K562 treated with DMSO at 1 percent for 12 hours (cell line): ENCODE results near the gene IDH3B. TPM values are rescaled to one million over a fixed set of nuclear protein-coding genes. Genes with fewer than 3 reads are reported as not detected.

Experiments
- total RNA-seq: library from RNA; unstranded; fragments of 300-600 nt; gene quantifications from 2 replicates; pipeline ENCODE4 v1.2.3, GENCODE V29; 2022; ENCODE audit not compliant: insufficient read depth

Gene IDH3B
- 84.6 and 85.4 TPM in 2 replicates for total RNA-seq

GRCh38 chr20:2663887-2664719 lies at the start of gene IDH3B:
Gene IDH3B (minus strand): TSS chr20:2664216. CDS start chr20:2664188, 28 bp downstream.

GRCh38 chr20:2692036-2692885 lies 28.2 kb upstream of the IDH3B start, which contains the start of gene EBF4:
Gene EBF4 (plus strand): TSS chr20:2692780. CDS start chr20:2693646, 866 bp downstream.

GRCh38 chr20:2651772-2652723 lies 12.0 kb downstream of the IDH3B start, which contains the start of gene NOP56:
Gene NOP56 (plus strand): TSS chr20:2652632. CDS start chr20:2652661, 29 bp downstream.

Other genes starting within 250 kb of the IDH3B start
- 407 and 559 TPM in 2 replicates for gene SNRPB, start 193.4 kb downstream of the IDH3B start, total RNA-seq
- gene ZNF343, start 155.3 kb downstream of the IDH3B start, total RNA-seq, result 3.3 and 4.6 TPM in 2 replicates
- gene TMC2, start 127.6 kb downstream of the IDH3B start, total RNA-seq, result not detected in 2 replicates
- gene NOP56, start 11.6 kb downstream of the IDH3B start, total RNA-seq, result 59.1 and 93.3 TPM in 2 replicates
- gene EBF4, start 28.6 kb upstream of the IDH3B start, total RNA-seq, result 0.28 TPM in 1 of 2 replicates, not detected in the other
- 0.60 TPM in 1 of 2 replicates, not detected in the other for gene CPXM1, start 136.4 kb upstream of the IDH3B start, total RNA-seq
- gene C20orf141, start 150.8 kb upstream of the IDH3B start, total RNA-seq, result not detected in 2 replicates
- gene TMEM239, start 152.1 kb upstream of the IDH3B start, total RNA-seq, result not detected in 2 replicates
- gene PCED1A, start 176.4 kb upstream of the IDH3B start, total RNA-seq, result 10.0 and 13.4 TPM in 2 replicates
- 29.4 and 40.8 TPM in 2 replicates for gene VPS16, start 176.5 kb upstream of the IDH3B start, total RNA-seq
- 18.4 and 37.8 TPM in 2 replicates for gene PTPRA, start 209.3 kb upstream of the IDH3B start, total RNA-seq